PC-9 (cell line): ENCODE measurements around the gene RUNX2.

Experiments used
- EZH2 ChIP-seq: fragments of 200-600 bp; sonication (generic); IDR thresholded peaks from 2 replicates; pipeline ENCODE4 v1.8.0; 2017; ENCODE audit warnings: antibody characterized with exemption, low read depth
- TF ChIP-seq, protein P1 (sequence below): fragments of 200-600 bp; sonication (generic); conservative IDR thresholded peaks from 2 replicates; pipeline ENCODE4 v1.6.1; 2017; ENCODE audit warnings: mixed run types, antibody characterized with exemption, mild to moderate bottlenecking, moderate library complexity

DNA sequence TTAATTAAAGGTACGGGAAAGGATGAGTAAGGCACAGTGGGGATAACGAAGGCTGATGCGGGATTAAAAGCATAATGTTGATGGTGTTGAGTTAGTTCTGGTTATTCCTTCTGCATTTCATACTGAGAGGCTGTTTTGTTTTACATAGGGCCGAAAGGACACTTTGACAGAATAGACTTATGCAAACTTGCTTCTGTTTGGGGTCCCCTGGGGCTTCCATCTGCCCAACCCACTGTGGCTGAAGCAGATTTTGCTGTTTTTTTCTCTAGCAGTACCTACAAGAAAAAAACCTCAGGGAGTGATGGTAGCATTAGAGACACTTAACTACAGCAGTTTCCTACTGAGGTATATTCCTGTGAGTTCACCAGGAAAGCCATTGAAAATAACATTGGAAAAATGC lies 185.7 kb downstream of the RUNX2 start:
- TF ChIP-seq, protein P1, sequence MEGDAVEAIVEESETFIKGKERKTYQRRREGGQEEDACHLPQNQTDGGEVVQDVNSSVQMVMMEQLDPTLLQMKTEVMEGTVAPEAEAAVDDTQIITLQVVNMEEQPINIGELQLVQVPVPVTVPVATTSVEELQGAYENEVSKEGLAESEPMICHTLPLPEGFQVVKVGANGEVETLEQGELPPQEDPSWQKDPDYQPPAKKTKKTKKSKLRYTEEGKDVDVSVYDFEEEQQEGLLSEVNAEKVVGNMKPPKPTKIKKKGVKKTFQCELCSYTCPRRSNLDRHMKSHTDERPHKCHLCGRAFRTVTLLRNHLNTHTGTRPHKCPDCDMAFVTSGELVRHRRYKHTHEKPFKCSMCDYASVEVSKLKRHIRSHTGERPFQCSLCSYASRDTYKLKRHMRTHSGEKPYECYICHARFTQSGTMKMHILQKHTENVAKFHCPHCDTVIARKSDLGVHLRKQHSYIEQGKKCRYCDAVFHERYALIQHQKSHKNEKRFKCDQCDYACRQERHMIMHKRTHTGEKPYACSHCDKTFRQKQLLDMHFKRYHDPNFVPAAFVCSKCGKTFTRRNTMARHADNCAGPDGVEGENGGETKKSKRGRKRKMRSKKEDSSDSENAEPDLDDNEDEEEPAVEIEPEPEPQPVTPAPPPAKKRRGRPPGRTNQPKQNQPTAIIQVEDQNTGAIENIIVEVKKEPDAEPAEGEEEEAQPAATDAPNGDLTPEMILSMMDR, result no peak
- no peak for TF ChIP-seq EZH2
